Measurements from ENCODE around the gene MLST8.

MLST8 gene

DNA sequence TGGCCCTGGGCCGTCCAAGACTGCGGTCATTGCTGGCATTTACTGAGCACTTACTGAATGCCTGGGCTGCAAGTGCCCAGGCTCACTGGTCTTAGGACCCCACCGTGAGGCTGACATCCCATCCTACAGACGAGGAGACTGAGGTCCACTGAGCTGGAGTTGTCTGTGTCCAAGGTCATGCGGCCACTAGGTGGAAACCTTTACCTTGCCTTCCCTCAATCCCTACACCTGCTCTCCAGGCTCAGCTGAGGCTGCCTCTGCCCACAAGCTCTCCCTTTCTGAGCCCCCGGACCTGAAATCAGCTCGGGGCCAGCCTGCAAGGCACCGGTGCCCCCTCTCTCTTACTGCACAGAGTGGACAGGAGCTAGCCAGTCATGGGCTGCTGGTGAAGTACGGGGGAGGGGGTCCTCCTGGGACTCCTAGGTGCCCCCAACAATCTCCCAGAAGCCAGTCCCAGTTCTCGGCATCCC is 10.4 kb upstream of the MLST8 start:
- TF ChIP-seq, protein P1, sequence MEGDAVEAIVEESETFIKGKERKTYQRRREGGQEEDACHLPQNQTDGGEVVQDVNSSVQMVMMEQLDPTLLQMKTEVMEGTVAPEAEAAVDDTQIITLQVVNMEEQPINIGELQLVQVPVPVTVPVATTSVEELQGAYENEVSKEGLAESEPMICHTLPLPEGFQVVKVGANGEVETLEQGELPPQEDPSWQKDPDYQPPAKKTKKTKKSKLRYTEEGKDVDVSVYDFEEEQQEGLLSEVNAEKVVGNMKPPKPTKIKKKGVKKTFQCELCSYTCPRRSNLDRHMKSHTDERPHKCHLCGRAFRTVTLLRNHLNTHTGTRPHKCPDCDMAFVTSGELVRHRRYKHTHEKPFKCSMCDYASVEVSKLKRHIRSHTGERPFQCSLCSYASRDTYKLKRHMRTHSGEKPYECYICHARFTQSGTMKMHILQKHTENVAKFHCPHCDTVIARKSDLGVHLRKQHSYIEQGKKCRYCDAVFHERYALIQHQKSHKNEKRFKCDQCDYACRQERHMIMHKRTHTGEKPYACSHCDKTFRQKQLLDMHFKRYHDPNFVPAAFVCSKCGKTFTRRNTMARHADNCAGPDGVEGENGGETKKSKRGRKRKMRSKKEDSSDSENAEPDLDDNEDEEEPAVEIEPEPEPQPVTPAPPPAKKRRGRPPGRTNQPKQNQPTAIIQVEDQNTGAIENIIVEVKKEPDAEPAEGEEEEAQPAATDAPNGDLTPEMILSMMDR (IDR thresholded peaks at IDR 0.05; ENCODE audit: control insufficient read depth, insufficient read depth, low read depth, low read length, missing control alignments), result peak; percentile 40
- no peak for DNase-seq (ENCODE audit: low read depth)
- no peak overlapping the region for H3K4me3 ChIP-seq (ENCODE audit: control insufficient read depth, low read depth, low read length)

DNA sequence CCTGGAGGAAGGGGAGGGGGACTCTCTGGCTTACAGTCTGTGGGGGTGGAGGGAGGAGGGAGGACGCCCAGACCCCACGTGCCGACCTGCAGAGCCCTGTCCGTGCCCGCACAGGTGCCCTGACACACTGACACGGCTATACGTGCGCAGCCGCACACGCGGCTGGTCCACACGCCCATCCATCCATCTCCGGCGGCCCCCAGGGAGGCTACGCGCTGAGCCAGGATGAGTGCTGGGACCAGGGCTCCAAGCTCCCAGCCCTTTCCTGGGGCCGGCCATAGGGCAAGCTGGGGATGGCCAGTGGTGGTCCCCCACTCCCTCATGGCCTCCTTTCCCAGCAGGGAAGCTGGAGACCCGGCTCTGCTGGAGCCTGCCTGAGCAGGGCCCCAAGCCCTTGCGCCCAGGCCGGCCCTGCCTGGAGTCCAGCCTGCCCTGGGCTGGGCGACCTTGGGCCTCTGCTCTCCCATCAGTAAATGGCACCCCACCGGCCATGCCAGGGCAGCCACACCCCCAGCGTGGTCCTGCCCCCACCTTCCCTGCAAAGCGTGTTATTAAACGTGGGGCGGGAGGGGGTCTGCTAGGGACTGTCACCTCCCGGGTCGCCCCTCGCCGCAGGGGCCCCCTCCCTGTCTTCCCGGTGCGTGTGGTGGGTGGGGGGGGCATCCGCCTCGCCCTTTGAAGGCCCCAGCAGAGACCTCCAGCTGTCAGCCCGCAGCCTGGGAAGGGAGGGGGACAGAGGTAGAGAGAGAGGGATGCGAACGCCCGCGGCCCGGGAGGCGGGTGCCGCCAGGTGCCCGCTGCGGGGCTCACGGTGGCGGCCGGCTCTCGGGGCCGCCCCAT is 9.7 kb upstream of the MLST8 start:
- TF ChIP-seq, protein P1 (IDR thresholded peaks at IDR 0.05; ENCODE audit: control insufficient read depth, insufficient read depth, low read depth, low read length, missing control alignments), result no peak
- DNase-seq (ENCODE audit: low read depth), result no peak
- H3K4me3 ChIP-seq (ENCODE audit: control insufficient read depth, low read depth, low read length), result no peak overlapping the region; the same call in 1 of the 2 replicates

DNA sequence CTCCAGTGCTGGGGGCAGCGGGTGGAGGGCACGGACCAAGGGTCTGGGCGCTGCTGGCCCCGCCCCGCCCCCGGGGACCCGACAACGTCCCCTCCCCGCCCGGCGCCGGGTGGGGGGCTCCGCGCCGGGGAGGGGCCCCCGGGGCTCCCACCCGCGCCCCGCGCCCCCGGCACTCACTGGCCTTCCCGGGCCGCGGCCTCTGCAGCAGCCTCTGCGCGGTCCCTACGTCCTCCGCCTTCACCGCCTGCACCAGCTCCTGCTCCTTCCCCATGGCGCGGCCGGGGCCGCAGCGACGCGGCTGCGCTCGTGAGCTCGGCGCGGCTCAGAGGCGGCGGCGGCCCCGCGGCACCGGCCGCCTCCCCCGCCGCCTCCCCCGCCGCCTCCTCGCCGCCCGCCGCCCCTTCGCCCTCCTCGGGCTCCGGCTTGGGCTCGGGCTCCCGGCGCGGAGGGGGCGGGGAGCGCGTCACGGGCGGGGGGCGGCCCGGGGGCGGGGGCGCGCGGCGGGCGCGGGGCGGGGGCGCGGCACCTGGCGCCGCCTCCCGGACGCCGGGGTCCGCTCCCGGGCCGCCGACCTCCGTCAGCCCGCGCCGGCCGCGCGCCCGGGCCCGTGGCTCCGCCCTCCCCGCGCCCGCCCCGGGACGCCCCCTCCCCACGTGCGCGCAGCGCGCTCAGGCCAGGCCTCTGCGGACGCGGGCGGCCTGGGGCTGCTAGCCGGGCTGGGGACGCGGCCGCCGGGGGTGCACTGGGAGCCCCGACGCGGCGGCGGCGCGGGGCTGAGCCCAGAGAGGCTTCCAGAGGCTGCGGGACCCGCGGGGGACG is 8.9 kb upstream of the MLST8 start, which contains the start of gene CASKIN1:
CASKIN1 (minus strand) TSS at position 444 of the 819 bp plus-strand sequence; CDS start at position 271, 173 bp downstream.
- TF ChIP-seq, protein P1 (IDR thresholded peaks at IDR 0.05; ENCODE audit: control insufficient read depth, insufficient read depth, low read depth, low read length, missing control alignments), result no peak
- H3K4me3 ChIP-seq (ENCODE audit: control insufficient read depth, low read depth, low read length), result no peak within 1 kb of the TSS; the same call in 1 of the 2 replicates
- no peak for DNase-seq (ENCODE audit: low read depth)

DNA sequence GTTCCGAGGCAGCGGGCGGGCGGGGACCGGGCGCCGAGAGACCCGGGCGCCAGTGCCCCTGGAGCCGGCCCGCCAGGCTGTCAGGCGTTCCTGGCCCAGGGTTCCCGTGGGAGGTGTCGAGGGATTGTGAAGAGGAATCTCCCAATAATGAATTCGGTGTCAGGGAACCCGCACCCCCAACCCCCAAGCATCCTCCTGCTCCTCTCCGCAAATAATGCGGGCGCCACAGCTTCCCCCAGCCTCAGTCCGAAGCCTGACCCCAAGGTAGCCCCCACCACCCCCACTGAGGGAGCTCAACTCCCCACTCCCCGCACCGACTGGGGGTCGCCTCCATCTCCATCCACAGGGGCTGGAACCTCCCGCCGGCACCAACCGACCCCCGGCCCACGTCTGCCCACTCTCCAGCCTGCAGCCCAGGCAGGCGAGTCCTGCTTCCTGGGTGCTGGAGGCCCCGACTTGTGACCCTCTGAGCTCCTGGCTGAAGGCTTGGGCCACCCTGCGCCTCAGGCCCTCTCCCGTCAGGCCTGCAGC is 8.2 kb upstream of the MLST8 start:
- DNase-seq (ENCODE audit: low read depth), result no peak
- no peak overlapping the region for H3K4me3 ChIP-seq (ENCODE audit: control insufficient read depth, low read depth, low read length)
- TF ChIP-seq, protein P1 (IDR thresholded peaks at IDR 0.05; ENCODE audit: control insufficient read depth, insufficient read depth, low read depth, low read length, missing control alignments), result no peak

DNA sequence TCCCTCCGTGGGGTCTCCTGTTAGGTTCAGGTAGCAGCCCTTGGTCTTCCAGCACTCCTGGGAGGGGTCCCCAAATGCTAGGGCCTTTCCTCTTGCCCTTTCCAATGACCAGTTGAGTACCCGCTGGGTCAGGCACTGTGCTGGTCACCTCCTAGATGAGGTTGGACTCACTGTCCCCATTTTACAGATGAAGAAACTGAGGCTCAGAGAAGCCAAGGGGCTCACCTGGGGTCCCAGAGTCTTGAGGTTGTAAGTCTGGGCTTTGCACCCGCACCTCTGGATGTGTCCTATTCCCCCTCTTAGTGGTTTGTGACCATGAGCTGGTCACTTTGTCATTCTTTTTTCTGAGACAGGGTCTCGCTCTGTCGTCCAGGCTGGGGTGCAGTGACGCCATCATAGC is 7.5 kb upstream of the MLST8 start:
- no peak overlapping the region for H3K4me3 ChIP-seq (ENCODE audit: control insufficient read depth, low read depth, low read length)
- TF ChIP-seq, protein P1 (IDR thresholded peaks at IDR 0.05; ENCODE audit: control insufficient read depth, insufficient read depth, low read depth, low read length, missing control alignments), result no peak

DNA sequence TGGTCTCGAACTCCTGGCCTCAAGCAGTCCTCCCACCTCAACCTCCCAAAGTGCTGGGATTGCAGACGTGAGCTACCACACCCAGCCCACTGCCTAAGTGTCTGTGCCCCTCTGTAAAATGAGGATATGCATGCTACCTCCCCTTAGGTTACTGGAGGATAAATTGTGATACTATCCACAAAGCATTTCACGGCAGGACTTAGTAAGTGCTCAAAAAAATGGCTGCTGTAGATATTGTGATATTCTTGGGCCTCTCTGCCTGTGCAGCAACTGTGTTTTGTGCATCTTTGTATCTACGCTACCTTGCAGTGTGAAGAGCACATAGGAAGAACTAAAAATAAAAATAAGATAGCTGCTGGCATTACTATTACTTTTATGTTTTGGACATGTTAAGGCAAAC is 7.0 kb upstream of the MLST8 start:
- TF ChIP-seq, protein P1 (IDR thresholded peaks at IDR 0.05; ENCODE audit: control insufficient read depth, insufficient read depth, low read depth, low read length, missing control alignments), result no peak
- no peak overlapping the region for H3K4me3 ChIP-seq (ENCODE audit: control insufficient read depth, low read depth, low read length)
- DNase-seq (ENCODE audit: low read depth), result no peak

More for the DNA sequence above, 7.5 kb upstream of the MLST8 start:
- DNase-seq (ENCODE audit: low read depth), result no peak
